ENCODE measurements around the gene AAK1. TPM values are rescaled to one million over a fixed set of nuclear protein-coding genes. Genes with fewer than 3 reads are reported as not detected.

Gene AAK1
- total and polyA plus RNA-seq, 8 donors = 12.9 to 115 (median 66.8) TPM

DNA sequence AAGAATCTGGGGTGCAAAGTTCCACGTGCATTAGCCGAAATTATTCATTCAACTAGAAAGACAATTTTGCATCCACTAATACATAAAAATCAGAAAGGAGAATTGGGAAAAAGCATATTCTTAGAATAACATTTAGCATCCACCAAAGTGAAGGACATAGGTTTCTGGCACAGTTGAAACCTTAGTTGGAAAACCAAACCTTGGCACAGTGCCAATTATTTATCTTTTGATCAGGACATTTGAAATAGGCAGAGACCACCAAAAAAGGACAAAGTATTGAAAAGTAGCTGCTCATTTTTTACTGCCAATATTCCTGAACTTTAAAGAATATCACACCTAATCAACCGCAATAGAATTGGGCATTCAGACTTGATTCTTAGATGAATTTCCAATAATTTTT, 180.8 kb downstream of the AAK1 start:
- TF ChIP-seq EP300 (IDR thresholded peaks at IDR 0.05) (no peak), POLR2A (IDR thresholded peaks at IDR 0.05) (no peak), POLR2AphosphoS5 (IDR thresholded peaks at IDR 0.05) (no peak)
- TF ChIP-seq, protein P1, sequence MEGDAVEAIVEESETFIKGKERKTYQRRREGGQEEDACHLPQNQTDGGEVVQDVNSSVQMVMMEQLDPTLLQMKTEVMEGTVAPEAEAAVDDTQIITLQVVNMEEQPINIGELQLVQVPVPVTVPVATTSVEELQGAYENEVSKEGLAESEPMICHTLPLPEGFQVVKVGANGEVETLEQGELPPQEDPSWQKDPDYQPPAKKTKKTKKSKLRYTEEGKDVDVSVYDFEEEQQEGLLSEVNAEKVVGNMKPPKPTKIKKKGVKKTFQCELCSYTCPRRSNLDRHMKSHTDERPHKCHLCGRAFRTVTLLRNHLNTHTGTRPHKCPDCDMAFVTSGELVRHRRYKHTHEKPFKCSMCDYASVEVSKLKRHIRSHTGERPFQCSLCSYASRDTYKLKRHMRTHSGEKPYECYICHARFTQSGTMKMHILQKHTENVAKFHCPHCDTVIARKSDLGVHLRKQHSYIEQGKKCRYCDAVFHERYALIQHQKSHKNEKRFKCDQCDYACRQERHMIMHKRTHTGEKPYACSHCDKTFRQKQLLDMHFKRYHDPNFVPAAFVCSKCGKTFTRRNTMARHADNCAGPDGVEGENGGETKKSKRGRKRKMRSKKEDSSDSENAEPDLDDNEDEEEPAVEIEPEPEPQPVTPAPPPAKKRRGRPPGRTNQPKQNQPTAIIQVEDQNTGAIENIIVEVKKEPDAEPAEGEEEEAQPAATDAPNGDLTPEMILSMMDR (IDR thresholded peaks at IDR 0.05) = no peak
- Histone ChIP-seq H3K9me3 (no peaks in the 10 kb centered on the region), H3K27ac (no peak overlapping the region), H3K4me1 (no peaks in the 10 kb centered on the region), H3K27me3 (no peaks in the 10 kb centered on the region), H3K4me3 (no peak overlapping the region), H3K36me3 (peaks cover 12 to 30% (median 24%) of the 10 kb centered on the region in 4 donors)
- DNase-seq = no peak
- intact Hi-C loops (cut with DNase I; ENCODE audit: low total_unique reads) = no loop called here
- WGBS, 5 donors = 97 to 99% (median 98%) methylated on average over 3 of the region's 3 CpGs

GRCh38 chr2:69461404-69461803, 182.1 kb downstream of the AAK1 start:
- WGBS, 5 donors = 92 to 97% (median 96%) methylated on average over 6 of the region's 6 CpGs
- Histone ChIP-seq H3K27me3 (no peaks in the 10 kb centered on the region), H3K9me3 (no peaks in the 10 kb centered on the region), H3K27ac (no peak overlapping the region), H3K4me3 (no peak overlapping the region), H3K36me3 (peaks cover 11 to 24% (median 21%) of the 10 kb centered on the region in 4 donors), H3K4me1 (peaks cover 0 to 3% (median 0%) of the 10 kb centered on the region in 4 donors)
- TF ChIP-seq EP300 (IDR thresholded peaks at IDR 0.05) (no peak), POLR2AphosphoS5 (IDR thresholded peaks at IDR 0.05) (no peak), POLR2A (IDR thresholded peaks at IDR 0.05) (no peak)
- TF ChIP-seq, protein P1 (IDR thresholded peaks at IDR 0.05) = no peak
- intact Hi-C loops (cut with DNase I; ENCODE audit: low total_unique reads) = no loop called here
- no peak for DNase-seq

- Histone ChIP-seq H3K27me3 (no peaks in the 10 kb centered on the region), H3K4me1 (peaks cover 0 to 14% (median 2%) of the 10 kb centered on the region in 4 donors), H3K36me3 (peaks cover 0 to 9% (median 6%) of the 10 kb centered on the region in 4 donors), H3K27ac (no peak overlapping the region), H3K4me3 (no peak overlapping the region), H3K9me3 (no peaks in the 10 kb centered on the region)
- intact Hi-C loops (cut with DNase I; ENCODE audit: low total_unique reads) = no loop called here
- DNase-seq = no peak
- WGBS, 5 donors = 61 to 91% (median 81%) methylated on average over 4 of the region's 4 CpGs
- TF ChIP-seq POLR2A (IDR thresholded peaks at IDR 0.05) (no peak), EP300 (IDR thresholded peaks at IDR 0.05) (no peak), POLR2AphosphoS5 (IDR thresholded peaks at IDR 0.05) (no peak)
- TF ChIP-seq, protein P1 (IDR thresholded peaks at IDR 0.05) = no peak
These were observed 183.6 kb downstream of the AAK1 start for GRCh38 chr2:69459936-69460335.

GRCh38 chr2:69456950-69457445, 186.5 kb downstream of the AAK1 start:
- TF ChIP-seq POLR2A (IDR thresholded peaks at IDR 0.05) = no peak
- no peak for DNase-seq
- no peaks in the 10 kb centered on the region for H3K36me3 ChIP-seq
- H3K4me1 ChIP-seq = peaks cover 0 to 14% (median 2%) of the 10 kb centered on the region in 4 donors
- no peaks in the 10 kb centered on the region for H3K9me3 ChIP-seq
- no peak overlapping the region for H3K27ac ChIP-seq
- no peak overlapping the region for H3K4me3 ChIP-seq
- H3K27me3 ChIP-seq = no peaks in the 10 kb centered on the region
- intact Hi-C loops (cut with DNase I; ENCODE audit: low total_unique reads) = no loop called here

DNA sequence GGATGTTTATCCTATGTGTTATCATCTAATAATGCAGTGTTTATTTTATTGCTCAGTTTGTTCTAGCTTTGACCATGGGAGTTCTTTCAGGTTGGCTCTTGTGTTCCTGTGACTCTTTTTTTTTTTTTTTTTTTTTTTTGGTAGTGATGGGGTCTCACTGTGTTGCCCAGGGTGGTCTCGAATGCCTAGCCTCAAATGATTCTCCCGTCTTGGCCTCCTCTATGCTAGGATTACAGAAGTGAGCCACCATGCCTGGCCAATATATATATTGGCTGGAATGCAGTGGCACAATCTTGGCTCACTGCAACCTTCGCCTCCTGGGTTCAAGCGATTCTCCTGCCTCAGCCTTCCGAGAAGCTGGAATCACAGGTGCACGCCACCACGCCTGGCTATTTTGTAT, 187.4 kb downstream of the AAK1 start:
- intact Hi-C loops (cut with DNase I; ENCODE audit: low total_unique reads) = no loop called here
- H3K36me3 ChIP-seq = no peaks in the 10 kb centered on the region

More for the DNA sequence above, 187.4 kb downstream of the AAK1 start:
- no peaks in the 10 kb centered on the region for H3K27me3 ChIP-seq
- no peak for DNase-seq
- no peaks in the 10 kb centered on the region for H3K9me3 ChIP-seq
- no peak overlapping the region for H3K4me3 ChIP-seq
- TF ChIP-seq, protein P1 (IDR thresholded peaks at IDR 0.05) = no peak
- TF ChIP-seq POLR2A (IDR thresholded peaks at IDR 0.05) = no peak
- no peak for TF ChIP-seq EP300 (IDR thresholded peaks at IDR 0.05)
- 80 to 95% (median 93%) methylated on average over 6 to 7 of the region's 7 CpGs for WGBS, 5 donors
- H3K27ac ChIP-seq = no peak overlapping the region
- H3K4me1 ChIP-seq = peaks cover 0 to 14% (median 2%) of the 10 kb centered on the region in 4 donors

Measured in stomach (tissue), 9 donors.